A673 (cell line): ENCODE data around the gene SLC39A6.

Experiments
- EZH2 ChIP-seq: fragments of 200-600 bp; sonication (generic); IDR thresholded peaks from 2 replicates; pipeline ENCODE4 v1.6.1; 2017; ENCODE audit warnings: borderline replicate concordance, low read depth, mild to moderate bottlenecking, mixed read lengths, antibody characterized with exemption, low read length; ENCODE audit not compliant: poor library complexity, severe bottlenecking
- TF ChIP-seq, protein P1 (sequence below): fragments of 300-800, 200-600 bp; sonication (generic); conservative IDR thresholded peaks from 2 replicates; pipeline ENCODE4 v1.5.1; 2017; ENCODE audit warnings: low read depth, mild to moderate bottlenecking, antibody characterized with exemption, low read length, moderate library complexity, mixed read lengths

DNA sequence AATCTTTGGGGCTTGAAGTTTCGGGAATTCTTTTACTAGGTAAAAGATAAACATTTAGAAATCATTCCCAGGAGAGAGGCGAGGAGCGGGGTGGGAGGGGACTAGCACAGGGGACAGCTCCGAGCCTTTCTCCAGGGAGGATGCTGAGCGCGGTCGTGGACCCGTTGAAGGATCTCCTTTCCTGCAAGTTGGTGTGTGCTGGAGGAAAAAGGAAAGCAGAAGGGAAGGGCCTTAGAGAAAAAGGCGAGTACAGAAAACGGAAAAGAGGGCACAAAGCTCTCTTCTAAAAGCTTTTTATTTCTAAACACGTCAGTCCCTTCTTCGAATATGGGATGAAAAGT lies 640 bp downstream of the SLC39A6 start:
- TF ChIP-seq, protein P1, sequence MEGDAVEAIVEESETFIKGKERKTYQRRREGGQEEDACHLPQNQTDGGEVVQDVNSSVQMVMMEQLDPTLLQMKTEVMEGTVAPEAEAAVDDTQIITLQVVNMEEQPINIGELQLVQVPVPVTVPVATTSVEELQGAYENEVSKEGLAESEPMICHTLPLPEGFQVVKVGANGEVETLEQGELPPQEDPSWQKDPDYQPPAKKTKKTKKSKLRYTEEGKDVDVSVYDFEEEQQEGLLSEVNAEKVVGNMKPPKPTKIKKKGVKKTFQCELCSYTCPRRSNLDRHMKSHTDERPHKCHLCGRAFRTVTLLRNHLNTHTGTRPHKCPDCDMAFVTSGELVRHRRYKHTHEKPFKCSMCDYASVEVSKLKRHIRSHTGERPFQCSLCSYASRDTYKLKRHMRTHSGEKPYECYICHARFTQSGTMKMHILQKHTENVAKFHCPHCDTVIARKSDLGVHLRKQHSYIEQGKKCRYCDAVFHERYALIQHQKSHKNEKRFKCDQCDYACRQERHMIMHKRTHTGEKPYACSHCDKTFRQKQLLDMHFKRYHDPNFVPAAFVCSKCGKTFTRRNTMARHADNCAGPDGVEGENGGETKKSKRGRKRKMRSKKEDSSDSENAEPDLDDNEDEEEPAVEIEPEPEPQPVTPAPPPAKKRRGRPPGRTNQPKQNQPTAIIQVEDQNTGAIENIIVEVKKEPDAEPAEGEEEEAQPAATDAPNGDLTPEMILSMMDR: no peak
- TF ChIP-seq EZH2: no peak
